RWPE1 (cell line): Measurements from ENCODE around the gene RASSF5.
A peak's percentile ranks its signal among the peaks of the same experiment; 100 is the strongest.

Experiments
- CTCF ChIA-PET: fragments of 350-600 bp; sonication (Branson Sonifier 250); formaldehyde crosslinking; extraction: SDS; loops from one replicate; lab custom pipeline; 2021; lab: Yijun Ruan, JAX
- POLR2A ChIA-PET: fragments of 400-600 bp; formaldehyde crosslinking; extraction: SDS; loops from one replicate; lab custom pipeline; 2020; ENCODE audit warnings: antibody characterized with exemption; ENCODE audit not compliant: low non-redundant PET; lab: Yijun Ruan, JAX
- DNase-seq: peaks from one replicate; pipeline ENCODE4 v3.0.0; 2012; ENCODE audit warnings: low spot score
- H3K27ac ChIP-seq: fragments of 450-650 bp; 2 replicates; pipeline ENCODE4 v1.5.1; 2017
- CTCF ChIP-seq: fragments of 450-650 bp; conservative IDR thresholded peaks from 2 replicates; pipeline ENCODE4 v1.5.1; 2017; ENCODE audit warnings: low read depth, mild to moderate bottlenecking

RASSF5 gene

DNA sequence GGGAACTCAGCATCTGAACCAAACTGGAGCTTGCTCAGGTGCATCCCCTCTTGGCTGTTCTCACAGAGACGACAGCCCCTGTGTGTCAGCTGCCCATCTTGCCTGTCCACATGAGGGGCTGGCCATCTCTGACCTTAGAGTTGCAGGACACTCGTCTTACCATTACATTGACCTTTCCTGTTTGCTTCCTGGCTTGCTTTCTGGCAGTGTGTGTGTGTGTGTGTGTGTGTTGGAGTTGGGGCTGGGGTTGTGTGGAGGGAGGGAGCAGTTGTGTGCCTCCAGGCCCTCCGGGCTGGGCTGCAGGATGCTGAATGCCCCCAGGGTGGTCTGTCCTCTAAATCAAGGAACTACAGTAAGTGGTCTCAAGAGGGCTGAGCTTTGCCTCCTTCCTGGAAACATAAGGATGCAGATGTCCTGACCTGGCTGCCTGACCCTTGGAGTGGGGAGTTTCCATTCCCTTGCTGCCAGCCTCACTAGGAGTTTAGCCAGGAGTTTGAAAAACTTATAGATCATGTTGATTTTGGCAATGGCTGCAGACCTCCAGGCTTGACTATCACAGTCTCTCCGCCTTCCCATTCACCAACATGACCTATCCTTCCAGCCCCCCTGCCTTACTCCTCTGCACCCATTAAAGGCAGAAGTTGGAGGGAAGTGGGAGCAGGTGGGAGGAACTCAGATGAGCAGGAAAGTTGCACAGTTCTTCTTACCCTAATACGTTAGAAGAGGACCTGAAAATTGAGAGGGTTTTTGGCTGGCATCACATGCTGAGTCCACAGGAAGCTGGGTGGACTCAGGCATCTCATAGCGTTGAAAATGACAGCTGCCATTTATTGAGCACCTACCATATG lies 19.0 kb downstream of the RASSF5 start:
- CTCF ChIA-PET = interaction anchor here (1.1 to 1.9 kb wide), 3 partner anchors 9 to 21 kb away, joined by 3 to 9 read pairs (median 3); no protein-coding TSS in a partner anchor
- DNase-seq = no peak
- peak overlapping the region; percentile 86 for H3K27ac ChIP-seq
- POLR2A ChIA-PET = no interaction called here
- no peak for TF ChIP-seq CTCF

DNA sequence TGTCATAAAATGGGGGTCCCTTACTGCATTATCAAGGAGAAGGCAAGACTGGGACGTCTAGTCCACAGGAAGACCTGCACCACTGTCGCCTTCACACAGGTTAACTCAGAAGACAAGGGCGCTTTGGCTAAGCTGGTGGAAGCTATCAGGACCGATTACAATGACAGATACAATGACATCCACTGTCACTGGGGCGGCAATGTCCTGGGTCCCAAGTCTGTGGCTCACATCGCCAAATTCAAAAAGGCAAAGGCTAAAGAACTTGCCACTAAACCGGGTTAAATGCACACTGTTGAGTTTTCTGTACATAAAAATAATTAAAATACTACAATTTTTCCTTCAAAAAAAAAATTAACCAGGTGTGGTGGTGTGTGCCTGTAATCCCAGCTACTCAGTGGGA lies 22.1 kb downstream of the RASSF5 start:
- ChIA-PET POLR2A (no interaction called here), CTCF (interaction anchor here (0.6 to 2.7 kb wide), 3 partner anchors 15 to 62 kb away, joined by 3 to 13 read pairs (median 4); no protein-coding TSS in a partner anchor)
- DNase-seq = no peak
- TF ChIP-seq CTCF = no peak
- H3K27ac ChIP-seq = no peak overlapping the region

DNA sequence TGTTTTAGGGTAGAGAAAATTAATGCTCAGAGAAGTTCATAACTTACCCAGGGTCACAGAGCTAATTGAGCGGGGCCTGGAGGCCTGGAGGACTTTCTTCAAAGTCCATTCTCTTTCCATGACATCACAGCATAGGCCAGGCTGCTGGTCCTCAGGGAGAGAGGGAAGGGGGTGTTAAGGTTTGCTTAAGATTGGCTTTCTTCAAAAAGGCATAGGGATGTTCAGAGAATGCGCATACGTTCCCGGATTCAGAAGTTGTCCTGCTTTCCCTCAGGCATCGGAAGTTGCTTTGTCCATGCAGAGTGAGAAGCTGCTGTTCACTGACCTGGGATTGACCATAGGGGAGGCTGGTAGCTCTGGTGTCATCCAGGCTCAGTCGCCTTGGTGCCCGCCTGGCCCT lies 25.0 kb downstream of the RASSF5 start:
- POLR2A ChIA-PET = interaction anchor here (0.8 kb wide), 1 partner anchor 13 kb away, joined by 4 read pairs; no protein-coding TSS in a partner anchor
- CTCF ChIA-PET = interaction anchor here (0.7 to 2.5 kb wide), 2 partner anchors 12 to 42 kb away, joined by 3 to 14 read pairs; no protein-coding TSS in a partner anchor
- no peak for TF ChIP-seq CTCF
- H3K27ac ChIP-seq = no peak overlapping the region
- DNase-seq = no peak

- no peak overlapping the region for H3K27ac ChIP-seq
- POLR2A ChIA-PET = no interaction called here
- no peak for DNase-seq
- CTCF ChIA-PET = interaction anchor here (0.7 to 1.5 kb wide), 3 partner anchors 9 to 19 kb away, joined by 3 to 10 read pairs (median 3); no protein-coding TSS in a partner anchor
- no peak for TF ChIP-seq CTCF
Observed at GRCh38 chr1:206534552-206534951, 27.2 kb downstream of the RASSF5 start.

GRCh38 chr1:206535853-206536188 lies 28.5 kb downstream of the RASSF5 start:
- DNase-seq = no peak
- ChIA-PET CTCF (interaction anchor here (0.7 to 2.3 kb wide), 7 partner anchors 9 to 173 kb away, joined by 3 to 28 read pairs (median 3); no protein-coding TSS in a partner anchor), POLR2A (no interaction called here)
- no peak for TF ChIP-seq CTCF
- no peak overlapping the region for H3K27ac ChIP-seq

DNA sequence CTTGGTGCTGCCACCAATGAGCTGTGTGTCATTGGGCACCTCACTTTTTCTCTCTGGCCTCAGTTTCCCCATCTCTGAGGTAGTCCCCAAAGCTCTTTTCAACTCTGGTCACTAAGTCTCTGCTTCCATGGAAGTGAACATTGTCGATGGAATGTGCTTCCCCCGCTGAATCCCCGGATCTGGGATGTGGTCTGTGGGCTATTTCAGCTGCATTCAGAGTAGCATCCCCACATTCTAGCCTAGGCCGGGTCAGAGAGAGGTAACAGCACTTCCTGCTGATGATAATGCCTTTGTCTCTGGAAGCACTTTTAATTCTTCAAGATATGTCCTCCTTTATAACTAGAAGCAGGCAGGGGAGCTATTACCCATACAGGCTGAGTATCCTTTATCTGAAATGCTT lies 29.8 kb downstream of the RASSF5 start:
- CTCF ChIA-PET = interaction anchor here (0.5 to 2.3 kb wide), 5 partner anchors 8 to 511 kb away, joined by 3 to 28 read pairs (median 4); no protein-coding TSS in a partner anchor
- DNase-seq = no peak
- no peak overlapping the region for H3K27ac ChIP-seq
- no peak for TF ChIP-seq CTCF
- POLR2A ChIA-PET = interaction anchor here (0.7 kb wide), 1 partner anchor 39 kb away, joined by 5 read pairs; no protein-coding TSS in a partner anchor
